VCaP (cell line): ENCODE results near the gene IRX6.

Experiments
- H3K27ac ChIP-seq: fragments of 450-650 bp; 2 replicates; pipeline ENCODE4 v1.5.1; 2017
- TF ChIP-seq, protein P1 (sequence below): fragments of 450-650 bp; conservative IDR thresholded peaks from 2 replicates; pipeline ENCODE4 v1.5.1; 2017; ENCODE audit warnings: mild to moderate bottlenecking, moderate library complexity

The IRX6 gene

DNA sequence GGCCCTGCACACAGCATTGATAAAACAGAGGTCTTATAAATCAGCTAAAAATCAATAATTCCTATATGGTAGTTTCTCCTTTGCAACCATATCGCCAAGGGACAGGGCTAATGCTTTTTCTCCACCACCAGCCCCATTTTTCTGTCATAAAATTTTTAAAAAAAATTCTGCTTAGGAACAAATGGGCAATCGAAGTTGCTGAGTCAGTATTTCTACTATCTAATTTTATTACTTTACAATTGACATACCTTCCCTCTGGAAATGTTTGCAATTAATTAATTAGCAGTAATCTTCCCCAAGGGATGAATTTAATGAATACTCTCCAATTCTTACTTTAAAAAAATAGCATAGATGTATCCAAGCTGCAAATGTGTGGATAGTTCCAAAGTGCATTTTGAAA lies 1.7 kb upstream of the IRX6 start:
- TF ChIP-seq, protein P1, sequence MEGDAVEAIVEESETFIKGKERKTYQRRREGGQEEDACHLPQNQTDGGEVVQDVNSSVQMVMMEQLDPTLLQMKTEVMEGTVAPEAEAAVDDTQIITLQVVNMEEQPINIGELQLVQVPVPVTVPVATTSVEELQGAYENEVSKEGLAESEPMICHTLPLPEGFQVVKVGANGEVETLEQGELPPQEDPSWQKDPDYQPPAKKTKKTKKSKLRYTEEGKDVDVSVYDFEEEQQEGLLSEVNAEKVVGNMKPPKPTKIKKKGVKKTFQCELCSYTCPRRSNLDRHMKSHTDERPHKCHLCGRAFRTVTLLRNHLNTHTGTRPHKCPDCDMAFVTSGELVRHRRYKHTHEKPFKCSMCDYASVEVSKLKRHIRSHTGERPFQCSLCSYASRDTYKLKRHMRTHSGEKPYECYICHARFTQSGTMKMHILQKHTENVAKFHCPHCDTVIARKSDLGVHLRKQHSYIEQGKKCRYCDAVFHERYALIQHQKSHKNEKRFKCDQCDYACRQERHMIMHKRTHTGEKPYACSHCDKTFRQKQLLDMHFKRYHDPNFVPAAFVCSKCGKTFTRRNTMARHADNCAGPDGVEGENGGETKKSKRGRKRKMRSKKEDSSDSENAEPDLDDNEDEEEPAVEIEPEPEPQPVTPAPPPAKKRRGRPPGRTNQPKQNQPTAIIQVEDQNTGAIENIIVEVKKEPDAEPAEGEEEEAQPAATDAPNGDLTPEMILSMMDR = no peak
- H3K27ac ChIP-seq = no peak overlapping the region

DNA sequence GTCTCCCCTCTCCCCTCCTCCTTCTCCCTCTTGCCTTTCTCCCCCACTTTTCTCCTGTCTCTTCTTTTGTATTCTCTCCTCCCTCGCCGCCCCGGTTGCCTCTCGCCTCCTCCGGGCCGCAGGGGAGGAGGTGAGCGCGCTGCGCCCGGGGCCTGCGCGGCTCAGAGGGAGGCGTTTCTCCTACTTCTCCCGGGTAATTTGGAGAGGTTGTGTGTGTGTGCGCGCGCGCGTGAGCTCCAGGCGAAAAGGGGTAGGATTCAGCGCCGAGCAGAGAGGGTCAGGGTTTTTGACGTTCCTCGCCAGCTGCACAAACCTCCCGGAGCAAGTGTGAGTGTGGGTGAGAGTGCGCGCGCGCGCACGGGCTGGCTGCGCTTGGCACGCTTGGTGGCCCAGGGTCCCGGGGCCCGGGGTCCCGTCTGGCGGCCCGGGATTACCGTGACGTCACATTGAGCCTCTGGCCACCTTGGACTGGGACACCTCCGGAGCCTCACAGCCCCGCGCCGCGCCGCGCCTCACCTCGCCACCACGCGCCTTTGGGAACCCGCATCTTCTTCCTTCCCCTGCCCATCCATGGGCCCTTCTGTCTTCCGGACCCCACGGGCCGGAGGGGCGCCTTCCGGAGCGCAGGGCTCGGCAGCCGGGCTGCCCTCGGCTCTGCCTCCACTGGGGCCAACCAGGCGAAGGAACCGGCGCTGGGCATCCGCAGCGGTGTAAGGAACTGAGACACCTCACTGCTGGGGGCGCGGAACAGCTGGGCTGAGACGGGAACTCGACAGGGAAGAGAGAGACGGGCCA lies 479 bp downstream of the IRX6 start:
- no peak overlapping the region for H3K27ac ChIP-seq
- TF ChIP-seq, protein P1 = no peak

DNA sequence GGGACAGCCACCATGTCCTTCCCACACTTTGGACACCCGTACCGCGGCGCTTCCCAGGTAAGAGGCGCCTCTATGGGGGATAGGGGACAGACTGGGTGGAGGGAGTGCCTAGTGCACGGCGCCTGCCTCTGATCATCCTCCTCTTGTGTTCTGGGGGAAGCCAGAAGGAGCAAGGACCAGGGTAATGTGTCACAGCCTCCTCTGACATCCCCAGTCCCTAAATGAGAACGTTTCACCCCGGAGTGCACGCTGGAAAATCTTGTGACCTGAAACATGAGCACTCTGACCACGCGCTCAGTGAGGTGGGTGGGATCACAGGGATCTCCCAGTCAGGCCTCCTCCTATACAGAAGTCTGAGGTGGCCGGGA lies 1.1 kb downstream of the IRX6 start:
- no peak overlapping the region for H3K27ac ChIP-seq
- TF ChIP-seq, protein P1 = no peak

DNA sequence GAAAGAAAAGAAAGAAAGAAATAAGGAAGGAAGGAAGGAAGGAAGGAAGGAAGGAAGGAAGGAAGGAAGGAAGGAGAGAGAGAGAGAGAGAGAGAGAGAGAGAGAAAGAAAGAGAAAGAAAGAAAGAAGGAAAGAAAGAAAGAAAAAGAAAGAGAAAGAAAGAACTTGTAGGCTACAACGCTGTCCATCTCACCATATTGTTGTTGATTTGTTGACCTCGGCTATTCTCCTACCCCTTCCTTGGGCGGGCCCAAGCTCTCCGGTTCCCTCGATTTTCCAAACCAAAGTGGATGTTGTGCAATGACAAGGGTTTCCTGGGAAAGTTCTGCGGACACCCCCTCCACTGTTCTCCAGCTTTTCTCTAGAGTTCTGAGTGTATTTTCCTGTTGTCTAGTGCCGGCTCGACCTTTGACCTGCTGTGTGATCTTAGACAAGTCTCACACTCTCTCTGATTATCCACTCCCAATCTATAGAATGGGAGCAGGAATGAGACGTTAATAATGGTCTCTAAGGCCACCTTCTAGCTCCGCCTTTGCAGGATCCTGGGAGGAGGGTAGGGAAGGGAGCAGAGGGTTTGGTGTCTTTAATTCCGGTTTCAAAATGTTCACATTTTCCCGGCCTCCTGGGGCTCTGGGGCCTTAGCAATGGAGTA lies 1.6 kb downstream of the IRX6 start:
- H3K27ac ChIP-seq = no peak overlapping the region
- TF ChIP-seq, protein P1 = no peak

DNA sequence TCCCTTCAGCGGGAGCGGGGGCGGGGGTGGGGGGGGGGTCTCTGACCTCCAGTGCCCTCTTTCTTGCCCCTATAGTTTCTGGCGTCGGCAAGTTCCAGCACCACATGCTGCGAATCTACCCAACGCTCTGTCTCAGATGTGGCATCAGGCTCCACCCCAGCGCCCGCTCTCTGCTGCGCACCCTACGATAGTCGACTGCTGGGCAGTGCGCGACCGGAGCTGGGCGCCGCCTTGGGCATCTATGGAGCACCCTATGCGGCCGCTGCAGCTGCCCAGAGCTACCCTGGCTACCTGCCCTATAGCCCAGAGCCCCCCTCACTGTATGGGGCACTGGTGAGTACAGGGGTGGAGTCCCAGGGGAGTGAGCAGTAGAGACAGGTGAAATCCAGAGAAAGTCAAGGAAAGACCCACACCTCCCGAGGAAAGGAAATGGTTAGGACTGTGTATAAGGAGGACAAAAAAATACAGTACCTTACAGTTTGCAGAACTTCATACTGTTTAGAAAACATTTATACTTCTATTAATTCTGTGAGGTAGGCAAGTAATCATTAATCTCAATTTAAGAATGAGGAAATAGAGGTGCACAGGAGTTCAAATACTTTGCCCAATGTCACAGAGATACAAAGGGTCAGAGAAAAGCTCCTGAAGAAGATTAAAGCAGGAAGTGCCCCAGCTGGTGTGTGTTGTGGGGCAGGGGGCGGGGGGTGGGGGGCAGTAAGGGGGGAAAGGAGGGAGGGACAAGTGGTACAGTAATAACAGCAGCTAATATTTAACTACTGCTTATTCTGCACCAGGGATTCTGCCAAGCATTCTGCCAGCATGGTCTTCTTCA lies 2.5 kb downstream of the IRX6 start:
- TF ChIP-seq, protein P1 = no peak

DNA sequence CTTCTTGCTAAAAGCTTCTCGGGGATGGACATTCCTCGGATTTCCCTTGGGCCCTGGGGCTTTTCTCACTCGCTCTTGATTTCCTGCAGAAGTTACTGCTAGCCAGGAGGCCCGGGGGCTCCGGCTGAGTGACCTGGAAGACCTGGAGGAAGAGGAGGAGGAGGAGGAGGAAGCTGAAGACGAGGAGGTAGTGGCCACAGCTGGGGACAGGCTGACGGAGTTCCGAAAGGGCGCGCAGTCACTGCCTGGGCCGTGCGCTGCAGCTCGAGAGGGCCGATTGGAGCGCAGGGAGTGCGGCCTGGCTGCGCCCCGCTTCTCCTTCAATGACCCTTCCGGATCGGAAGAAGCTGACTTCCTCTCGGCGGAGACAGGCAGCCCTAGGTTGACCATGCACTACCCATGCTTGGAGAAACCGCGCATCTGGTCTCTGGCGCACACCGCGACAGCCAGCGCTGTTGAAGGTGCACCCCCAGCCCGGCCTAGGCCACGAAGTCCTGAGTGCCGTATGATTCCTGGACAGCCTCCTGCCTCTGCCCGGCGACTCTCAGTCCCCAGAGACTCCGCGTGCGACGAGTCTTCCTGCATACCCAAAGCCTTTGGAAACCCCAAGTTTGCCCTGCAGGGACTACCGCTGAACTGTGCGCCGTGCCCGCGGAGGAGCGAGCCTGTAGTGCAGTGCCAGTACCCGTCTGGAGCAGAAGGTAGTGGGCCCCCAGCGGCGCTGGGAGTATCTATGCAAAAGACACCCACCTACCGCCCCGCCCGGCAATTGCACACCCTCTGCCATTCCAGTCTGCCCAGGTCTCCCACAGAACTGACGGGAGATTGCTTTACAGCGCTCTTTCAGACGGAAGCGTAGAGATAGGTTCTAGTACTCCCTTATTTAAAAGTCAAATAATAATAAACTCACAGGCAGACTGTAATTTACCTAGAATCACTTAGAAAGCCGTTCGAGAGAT lies 4.9 kb downstream of the IRX6 start:
- H3K27ac ChIP-seq = no peak overlapping the region
- TF ChIP-seq, protein P1 = no peak

More for the DNA sequence above, 2.5 kb downstream of the IRX6 start:
- no peak overlapping the region for H3K27ac ChIP-seq
